Mucosa of rectum (tissue), 2 donors: ENCODE measurements around the gene AOC2.
A peak's percentile ranks its signal among the peaks of the same experiment; 100 is the strongest.

Experiments
- H3K27ac ChIP-seq, 2 donors: one replicate each; pipeline ENCODE4 v1.7.0; 2013; ENCODE audit warnings: inconsistent platforms in 2 of 2, low read depth in 2 of 2, low read length in 2 of 2
- H3K27me3 ChIP-seq, 2 donors: one replicate each; pipeline ENCODE4 v1.7.0; 2013; ENCODE audit warnings: low read length in 2 of 2; ENCODE audit not compliant: control insufficient read depth in 2 of 2, insufficient read depth in 2 of 2
- H3K36me3 ChIP-seq, 2 donors: one replicate each; pipeline ENCODE4 v1.7.0; 2013; ENCODE audit warnings: low read length in 2 of 2; ENCODE audit not compliant: control insufficient read depth in 2 of 2, insufficient read depth in 2 of 2
- H3K4me1 ChIP-seq, 2 donors: one replicate each; pipeline ENCODE4 v1.7.0; 2013; ENCODE audit warnings: low read length in 2 of 2, mild to moderate bottlenecking in 1 of 2; ENCODE audit not compliant: control insufficient read depth in 2 of 2, insufficient read depth in 2 of 2
- H3K4me3 ChIP-seq, 2 donors: one replicate each; pipeline ENCODE4 v1.7.0; 2013; ENCODE audit warnings: low read length in 2 of 2
- H3K9ac ChIP-seq, 2 donors: one replicate each; pipeline ENCODE4 v1.7.0; 2013; ENCODE audit warnings: low read length in 2 of 2, low read depth in 1 of 2, mild to moderate bottlenecking in 1 of 2
- H3K9me3 ChIP-seq, 2 donors: one replicate each; pipeline ENCODE4 v1.7.0; 2013; ENCODE audit warnings: low read length in 2 of 2; ENCODE audit not compliant: control insufficient read depth in 2 of 2
- donor health status: healthy.
- donor health status: Normal muscosa, but diverticular disease.

The AOC2 gene

DNA sequence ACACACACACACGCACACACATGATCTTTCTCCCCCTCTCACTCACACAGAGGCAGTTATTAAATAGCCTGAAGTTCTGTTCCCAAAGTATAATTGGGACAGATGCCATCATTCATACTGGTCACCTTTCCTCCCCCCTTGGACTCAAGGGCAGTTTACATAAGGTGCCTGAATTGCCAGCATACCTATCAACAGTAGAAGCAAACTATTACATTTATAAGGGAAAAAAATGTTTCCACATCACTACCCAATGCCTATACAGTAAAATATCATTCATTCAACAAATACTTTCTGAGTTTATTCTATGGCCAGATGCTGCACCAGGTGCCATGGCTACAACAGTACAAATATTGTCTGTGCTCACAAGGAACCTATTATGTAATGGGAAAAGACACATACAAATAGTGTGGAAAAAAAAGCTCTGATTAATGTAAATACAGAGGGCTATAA is 39.4 kb upstream of the AOC2 start:
- Histone ChIP-seq H3K9ac (peak overlapping the region in 1 of 2 donors; percentile 6), H3K36me3 (peaks cover 5 to 6% of the 10 kb centered on the region in 2 donors), H3K4me1 (peaks cover 26 to 33% of the 10 kb centered on the region in 2 donors), H3K27ac (peak overlapping the region; percentile 49 to 80), H3K4me3 (no peak overlapping the region), H3K27me3 (no peaks in the 10 kb centered on the region), H3K9me3 (no peaks in the 10 kb centered on the region)

GRCh38 chr17:42806249-42806648 is 38.1 kb upstream of the AOC2 start:
- Histone ChIP-seq H3K36me3 (peaks cover 14 to 15% of the 10 kb centered on the region in 2 donors), H3K27me3 (no peaks in the 10 kb centered on the region)

GRCh38 chr17:42809250-42809649 is 35.1 kb upstream of the AOC2 start:
- Histone ChIP-seq H3K27ac (no peak overlapping the region), H3K4me1 (peaks cover 15 to 19% of the 10 kb centered on the region in 2 donors), H3K27me3 (no peaks in the 10 kb centered on the region), H3K4me3 (no peak overlapping the region), H3K9me3 (no peaks in the 10 kb centered on the region), H3K9ac (no peak overlapping the region), H3K36me3 (peaks cover 27 to 29% of the 10 kb centered on the region in 2 donors)

More at GRCh38 chr17:42806249-42806648, 38.1 kb upstream of the AOC2 start:
- peak overlapping the region; percentile 80 to 83 for H3K27ac ChIP-seq
- H3K9me3 ChIP-seq = no peaks in the 10 kb centered on the region
- H3K9ac ChIP-seq = peak overlapping the region in 1 of 2 donors; percentile 9
- H3K4me1 ChIP-seq = peaks cover 26 to 33% of the 10 kb centered on the region in 2 donors
- H3K4me3 ChIP-seq = no peak overlapping the region

- Histone ChIP-seq H3K4me1 (no peaks in the 10 kb centered on the region), H3K4me3 (no peak overlapping the region), H3K27ac (no peak overlapping the region), H3K9ac (no peak overlapping the region), H3K9me3 (no peaks in the 10 kb centered on the region), H3K27me3 (no peaks in the 10 kb centered on the region), H3K36me3 (peaks cover 64 to 73% of the 10 kb centered on the region in 2 donors)
These were observed 29.6 kb upstream of the AOC2 start for GRCh38 chr17:42814633-42815399.

GRCh38 chr17:42817866-42818265 is 26.5 kb upstream of the AOC2 start:
- H3K27me3 ChIP-seq = no peaks in the 10 kb centered on the region
- no peak overlapping the region for H3K4me3 ChIP-seq
- H3K4me1 ChIP-seq = no peaks in the 10 kb centered on the region
- peaks cover 60 to 76% of the 10 kb centered on the region in 2 donors for H3K36me3 ChIP-seq
- no peaks in the 10 kb centered on the region for H3K9me3 ChIP-seq
- no peak overlapping the region for H3K9ac ChIP-seq
- H3K27ac ChIP-seq = no peak overlapping the region

GRCh38 chr17:42818379-42818778 is 26.0 kb upstream of the AOC2 start:
- H3K27me3 ChIP-seq = no peaks in the 10 kb centered on the region
- peaks cover 59 to 75% of the 10 kb centered on the region in 2 donors for H3K36me3 ChIP-seq

GRCh38 chr17:42819939-42820535 is 24.3 kb upstream of the AOC2 start:
- Histone ChIP-seq H3K36me3 (peaks cover 43 to 60% of the 10 kb centered on the region in 2 donors), H3K9me3 (no peaks in the 10 kb centered on the region), H3K27me3 (no peaks in the 10 kb centered on the region), H3K27ac (no peak overlapping the region), H3K9ac (no peak overlapping the region), H3K4me1 (peaks cover 4% of the 10 kb centered on the region in 2 donors), H3K4me3 (no peak overlapping the region)

More at GRCh38 chr17:42818379-42818778, 26.0 kb upstream of the AOC2 start:
- Histone ChIP-seq H3K9ac (no peak overlapping the region), H3K4me1 (peaks cover under 1% of the 10 kb centered on the region in 2 donors), H3K27ac (no peak overlapping the region), H3K9me3 (no peaks in the 10 kb centered on the region), H3K4me3 (no peak overlapping the region)

DNA sequence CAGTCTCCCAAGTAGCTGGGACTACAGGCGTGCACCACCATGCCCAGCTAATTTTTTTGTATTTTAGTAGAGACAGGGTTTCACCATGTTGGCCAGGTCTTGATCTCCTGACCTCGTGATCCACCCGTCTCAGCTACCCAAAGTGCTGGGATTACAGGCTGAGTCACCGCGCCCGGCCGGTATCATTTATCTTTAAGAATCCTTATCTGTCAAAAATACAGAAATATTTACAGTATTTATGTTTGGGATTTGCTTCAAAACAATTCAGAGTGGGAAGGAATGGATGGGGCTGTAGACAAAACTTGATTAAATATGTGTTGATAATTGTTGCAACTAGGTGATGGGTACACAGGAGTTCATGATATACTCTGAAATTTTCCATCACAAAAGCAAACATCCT is 23.2 kb upstream of the AOC2 start:
- no peaks in the 10 kb centered on the region for H3K27me3 ChIP-seq
- peaks cover 32 to 49% of the 10 kb centered on the region in 2 donors for H3K36me3 ChIP-seq
- H3K4me1 ChIP-seq = peaks cover 4% of the 10 kb centered on the region in 2 donors
- no peaks in the 10 kb centered on the region for H3K9me3 ChIP-seq
- no peak overlapping the region for H3K4me3 ChIP-seq
- no peak overlapping the region for H3K27ac ChIP-seq
- no peak overlapping the region for H3K9ac ChIP-seq

DNA sequence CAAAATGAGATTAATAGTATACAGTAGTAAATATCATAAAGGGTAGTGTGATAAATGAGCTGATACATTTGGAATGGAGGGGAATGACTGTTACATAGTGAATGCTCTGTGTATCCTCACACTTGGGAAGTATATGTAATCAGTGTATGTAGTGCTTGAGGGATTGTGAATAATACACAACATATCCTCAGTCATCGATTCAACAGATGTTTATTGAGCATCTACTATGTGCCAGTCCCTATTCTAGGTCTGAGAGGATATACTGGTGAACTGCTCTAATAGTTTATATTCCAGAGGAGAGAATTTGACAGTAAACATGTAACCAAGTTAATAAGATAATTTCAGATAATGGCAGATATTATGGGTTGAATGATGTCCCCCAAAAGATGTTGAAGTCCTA is 16.9 kb upstream of the AOC2 start:
- Histone ChIP-seq H3K27ac (no peak overlapping the region), H3K9me3 (no peaks in the 10 kb centered on the region), H3K4me3 (no peak overlapping the region), H3K4me1 (peaks cover 7 to 8% of the 10 kb centered on the region in 2 donors), H3K9ac (no peak overlapping the region), H3K36me3 (no peaks in the 10 kb centered on the region), H3K27me3 (no peaks in the 10 kb centered on the region)

DNA sequence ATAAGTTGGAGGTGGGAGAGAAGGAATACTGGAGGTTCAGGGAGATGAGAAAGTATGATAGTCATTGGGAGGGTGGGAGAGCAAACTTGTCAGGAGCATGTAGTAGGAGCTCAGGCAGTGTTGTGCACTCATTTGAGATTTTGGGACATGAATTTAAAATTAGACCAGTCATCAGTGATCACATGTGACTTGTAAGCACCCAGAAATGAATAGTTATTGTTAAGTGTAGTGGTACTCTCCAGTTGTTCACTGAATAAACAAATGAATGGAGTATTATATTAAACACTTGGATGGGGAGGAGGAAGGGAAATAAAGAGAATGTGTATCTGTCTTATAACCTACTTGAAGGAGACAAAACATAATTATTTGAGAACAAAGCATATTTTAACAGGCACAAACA is 13.4 kb upstream of the AOC2 start:
- no peaks in the 10 kb centered on the region for H3K9me3 ChIP-seq
- H3K27ac ChIP-seq = no peak overlapping the region

More for the DNA sequence above, 13.4 kb upstream of the AOC2 start:
- H3K4me3 ChIP-seq = no peak overlapping the region
- peaks cover 0 to 5% of the 10 kb centered on the region in 2 donors for H3K36me3 ChIP-seq
- H3K9ac ChIP-seq = no peak overlapping the region
- peaks cover 11 to 16% of the 10 kb centered on the region in 2 donors for H3K4me1 ChIP-seq
- H3K27me3 ChIP-seq = no peaks in the 10 kb centered on the region
